ENCODE data around the gene KCNJ11. TPM values are rescaled to one million over a fixed set of nuclear protein-coding genes. Genes with fewer than 3 reads are reported as not detected.

KCNJ11 gene
- total and polyA plus RNA-seq, 2 of the 4 experiments (the other 2 are of a cell fraction): not detected

GRCh38 chr11:17375547-17375946 lies 12.9 kb downstream of the KCNJ11 start:
- H3K27ac ChIP-seq (ENCODE audit: insufficient read depth, low read length): no peak overlapping the region
- no peaks in the 10 kb centered on the region for H3K9me1 ChIP-seq (ENCODE audit: insufficient read depth, low read length)
- H3K27me3 ChIP-seq (ENCODE audit: control insufficient read depth, insufficient read depth, low read length): no peaks in the 10 kb centered on the region
- H3K79me1 ChIP-seq (ENCODE audit: low read depth in 1 of 2, low read length in 2 of 2): no peaks in the 10 kb centered on the region
- peaks cover 20% of the 10 kb centered on the region for H3K36me3 ChIP-seq (ENCODE audit: control insufficient read depth, insufficient read depth, low read length)
- no peak overlapping the region for H2BK15ac ChIP-seq (ENCODE audit: low read depth, low read length)
- H3K14ac ChIP-seq (replicated peaks; ENCODE audit: low read depth, low read length): no peak overlapping the region
- no CpG with 5 or more reads among the region's 5 CpGs for WGBS, 2 experiments (ENCODE audit: extremely low coverage in 2 of 2, insufficient read length in 1 of 2)
- no peak overlapping the region for H2AK9ac ChIP-seq (replicated peaks; ENCODE audit: low read depth, low read length, poor library complexity)
- BruUV-seq (replicated peaks): no TSS peak
- H3K9ac ChIP-seq (ENCODE audit: low read depth, low read length): no peak overlapping the region
- H3K4me1 ChIP-seq (ENCODE audit: control insufficient read depth, insufficient read depth, low read length): peaks cover 4% of the 10 kb centered on the region; the same call in 1 of the 2 replicates
- dilution Hi-C loops (cut with HindIII; ENCODE audit: low sequenced_read_pairs, unreplicated experiment): no loop called here
- H2BK120ac ChIP-seq (ENCODE audit: low read depth, low read length): no peak overlapping the region
- H3K23ac ChIP-seq (ENCODE audit: low read depth, low read length): no peak overlapping the region
- ChIA-PET CTCF (interaction anchor here (1.1 kb wide), 1 partner anchor 21 kb away, joined by 3 read pairs; no protein-coding TSS in a partner anchor), POLR2A (ENCODE audit: unreplicated experiment) (no interaction called here)
- no peak overlapping the region for H3K4me2 ChIP-seq (ENCODE audit: low read depth, low read length)
- no peak for DNase-seq
- H3K9me3 ChIP-seq (ENCODE audit: control insufficient read depth, insufficient read depth, low read length): peaks cover 32% of the 10 kb centered on the region
- TF ChIP-seq RCOR1 (IDR thresholded peaks at IDR 0.05; ENCODE audit: insufficient replicate concordance, low read length): no peak
- no peak overlapping the region for H2AFZ ChIP-seq (replicated peaks; ENCODE audit: low read length, poor library complexity)
- H4K5ac ChIP-seq (ENCODE audit: low read depth, low read length): no peak overlapping the region
- no peak overlapping the region for H3K18ac ChIP-seq (ENCODE audit: low read depth, low read length)
- in situ Hi-C loops (cut with MboI; ENCODE audit: low sequenced_read_pairs): no loop called here
- no peak overlapping the region for H3K56ac ChIP-seq (ENCODE audit: extremely low read depth, insufficient read depth, low read length)
- no peak overlapping the region for H3K4me3 ChIP-seq (ENCODE audit: insufficient read depth, low read depth, low read length)
- no peak overlapping the region for H2BK20ac ChIP-seq (ENCODE audit: low read depth, low read length)
- H4K20me1 ChIP-seq (ENCODE audit: insufficient read depth, low read length): no peaks in the 10 kb centered on the region
- no peak overlapping the region for H4K91ac ChIP-seq (ENCODE audit: insufficient read depth, low read depth, low read length)
- H4K8ac ChIP-seq (ENCODE audit: low read depth in 2 of 2, low read length in 2 of 2): no peak overlapping the region
- no peak overlapping the region for H3K4ac ChIP-seq (ENCODE audit: low read depth, low read length)
- no peak overlapping the region for H2BK5ac ChIP-seq (ENCODE audit: low read depth, low read length, poor library complexity, severe bottlenecking)
- no peak for ATAC-seq (ENCODE audit: low read depth)
- H2AK5ac ChIP-seq (ENCODE audit: low read depth, low read length): no peak overlapping the region
- intact Hi-C loops (cut with micrococcal nuclease): no loop called here
